ENCODE results near the gene INPP4B. TPM values are rescaled to one million over a fixed set of nuclear protein-coding genes. Genes with fewer than 3 reads are reported as not detected.

The INPP4B gene
- polyA plus RNA-seq, 3 donors = 8.5 to 9.4 (median 9.0) TPM

GRCh38 chr4:142393127-142393526 lies 453.0 kb downstream of the INPP4B start:
- no peak for DNase-seq (ENCODE audit: low read depth in 3 of 3, low spot score in 2 of 3)

- DNase-seq (ENCODE audit: low read depth in 3 of 3, low spot score in 2 of 3) = no peak
These were observed 459.2 kb downstream of the INPP4B start for GRCh38 chr4:142386856-142387255.

GRCh38 chr4:142386449-142386848 lies 459.7 kb downstream of the INPP4B start:
- DNase-seq (ENCODE audit: low read depth in 3 of 3, low spot score in 2 of 3) = no peak

- DNase-seq (ENCODE audit: low read depth in 3 of 3, low spot score in 2 of 3) = no peak
These were observed 462.2 kb downstream of the INPP4B start for GRCh38 chr4:142383800-142384470.

- DNase-seq (ENCODE audit: low read depth in 3 of 3, low spot score in 2 of 3) = no peak
These were observed 462.7 kb downstream of the INPP4B start for GRCh38 chr4:142383354-142383753.

- no peak for DNase-seq (ENCODE audit: low read depth in 3 of 3, low spot score in 2 of 3)
These were observed 466.0 kb downstream of the INPP4B start for GRCh38 chr4:142380052-142380602.

- DNase-seq (ENCODE audit: low read depth in 3 of 3, low spot score in 2 of 3) = no peak
These were observed 466.6 kb downstream of the INPP4B start for GRCh38 chr4:142379277-142380051.

GRCh38 chr4:142378179-142378578 lies 467.9 kb downstream of the INPP4B start:
- no peak for DNase-seq (ENCODE audit: low read depth in 3 of 3, low spot score in 2 of 3)

GRCh38 chr4:142377342-142378091 lies 468.6 kb downstream of the INPP4B start:
- no peak for DNase-seq (ENCODE audit: low read depth in 3 of 3, low spot score in 2 of 3)

GRCh38 chr4:142376204-142376603 lies 469.9 kb downstream of the INPP4B start:
- DNase-seq (ENCODE audit: low read depth in 3 of 3, low spot score in 2 of 3) = no peak

- DNase-seq (ENCODE audit: low read depth in 3 of 3, low spot score in 2 of 3) = no peak
These were observed 472.5 kb downstream of the INPP4B start for GRCh38 chr4:142373610-142374009.

- DNase-seq (ENCODE audit: low read depth in 3 of 3, low spot score in 2 of 3) = no peak
These were observed 473.4 kb downstream of the INPP4B start for GRCh38 chr4:142372530-142373260.

- DNase-seq (ENCODE audit: low read depth in 3 of 3, low spot score in 2 of 3) = no peak
These were observed 477.0 kb downstream of the INPP4B start for GRCh38 chr4:142369141-142369540.

GRCh38 chr4:142367418-142368180 lies 478.5 kb downstream of the INPP4B start:
- no peak for DNase-seq (ENCODE audit: low read depth in 3 of 3, low spot score in 2 of 3)

- no peak for DNase-seq (ENCODE audit: low read depth in 3 of 3, low spot score in 2 of 3)
These were observed 479.3 kb downstream of the INPP4B start for GRCh38 chr4:142366769-142367181.

GRCh38 chr4:142365391-142365790 lies 480.7 kb downstream of the INPP4B start:
- no peak for DNase-seq (ENCODE audit: low read depth in 3 of 3, low spot score in 2 of 3)

- DNase-seq (ENCODE audit: low read depth in 3 of 3, low spot score in 2 of 3) = no peak
These were observed 482.4 kb downstream of the INPP4B start for GRCh38 chr4:142363686-142364085.

- no peak for DNase-seq (ENCODE audit: low read depth in 3 of 3, low spot score in 2 of 3)
These were observed 484.1 kb downstream of the INPP4B start for GRCh38 chr4:142361981-142362380.

GRCh38 chr4:142360657-142361056 lies 485.4 kb downstream of the INPP4B start:
- DNase-seq (ENCODE audit: low read depth in 3 of 3, low spot score in 2 of 3) = no peak

- no peak for DNase-seq (ENCODE audit: low read depth in 3 of 3, low spot score in 2 of 3)
These were observed 487.4 kb downstream of the INPP4B start for GRCh38 chr4:142358656-142359055.

Measured in right renal cortex interstitium (tissue), 3 donors.